Measurements from ENCODE around the gene ERRFI1.

ERRFI1 gene

DNA sequence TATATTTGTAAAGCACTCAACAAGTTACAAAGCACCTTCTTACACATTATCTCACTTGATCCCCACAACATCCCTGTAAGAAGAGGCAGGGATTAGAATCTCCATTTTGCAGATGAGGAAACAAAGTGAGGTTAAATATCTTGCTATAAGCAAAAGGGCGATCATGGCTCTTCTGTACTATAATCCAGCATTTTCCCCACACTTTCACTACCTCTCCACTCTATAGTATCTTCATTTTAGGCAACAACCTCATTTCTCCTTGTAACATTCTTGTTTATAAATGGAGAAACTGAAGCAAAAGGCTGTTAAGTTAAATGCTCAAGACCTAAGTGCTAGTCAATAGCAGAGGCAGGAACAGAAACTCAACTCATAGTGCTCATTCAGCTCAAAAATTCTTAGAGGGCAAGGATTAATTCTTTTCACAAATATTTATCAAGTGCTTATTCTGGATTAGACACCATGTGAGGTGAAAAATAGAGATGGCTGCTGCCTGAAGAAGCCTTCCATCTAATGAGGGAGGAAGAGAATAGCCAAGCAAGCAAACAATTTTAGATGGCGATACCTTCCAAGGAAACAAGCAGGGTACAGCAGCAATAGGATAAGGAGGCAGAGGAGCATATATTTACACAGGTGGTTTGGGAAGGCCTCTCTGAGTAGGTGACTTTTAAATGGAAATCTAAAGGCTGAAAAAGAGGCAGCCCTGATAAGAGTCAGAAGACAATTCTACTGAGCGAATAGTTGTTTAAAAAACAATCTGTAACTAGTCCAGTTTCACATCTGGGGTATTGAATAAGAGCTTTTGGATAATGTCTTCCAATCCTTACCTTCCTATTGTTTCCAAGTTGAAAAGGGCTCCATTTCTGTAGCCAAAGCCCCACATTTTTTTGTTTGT is 3.5 kb downstream of the ERRFI1 start:
- DNase-seq (ENCODE audit: low spot score) = no peak
- H3K27me3 ChIP-seq (ENCODE audit: control insufficient read depth in 3 of 3, insufficient read depth in 3 of 3, low read depth in 1 of 3, low read length in 3 of 3) = peaks cover 0 to 3% (median 0%) of the 10 kb centered on the region in 3 experiments
- no peak overlapping the region for H2AFZ ChIP-seq (ENCODE audit: low read length)
- H4K91ac ChIP-seq (ENCODE audit: low read depth, low read length, poor library complexity) = no peak overlapping the region
- peaks cover 18 to 34% of the 10 kb centered on the region in 2 donors for H3K4me1 ChIP-seq (ENCODE audit: control insufficient read depth in 2 of 2, insufficient read depth in 1 of 2, low read depth in 1 of 2, low read length in 2 of 2)
- H2BK15ac ChIP-seq (ENCODE audit: low read length) = no peak overlapping the region
- no peak overlapping the region for H3K27ac ChIP-seq (replicated peaks; ENCODE audit: low read length)
- H3K9ac ChIP-seq (ENCODE audit: low read depth, low read length, poor library complexity) = no peak overlapping the region
- H3K9me3 ChIP-seq (replicated peaks in 1 of 2; ENCODE audit: control insufficient read depth in 2 of 2, insufficient read depth in 1 of 2, low read depth in 1 of 2, low read length in 2 of 2) = no peaks in the 10 kb centered on the region
- H3K23ac ChIP-seq (ENCODE audit: low read depth, low read length, poor library complexity) = no peak overlapping the region
- no peak overlapping the region for H2AK5ac ChIP-seq (ENCODE audit: low read depth, low read length)
- H3K4ac ChIP-seq (ENCODE audit: low read length) = no peak overlapping the region
- H2BK120ac ChIP-seq (ENCODE audit: low read depth, low read length) = no peak overlapping the region
- H3K79me1 ChIP-seq (ENCODE audit: low read depth, low read length) = no peaks in the 10 kb centered on the region
- no peak overlapping the region for H2BK12ac ChIP-seq (ENCODE audit: low read length)
- no peak overlapping the region for H2BK5ac ChIP-seq (ENCODE audit: low read length)
- H3K18ac ChIP-seq (ENCODE audit: low read length) = no peak overlapping the region
- no peak overlapping the region for H3K14ac ChIP-seq (ENCODE audit: low read length)
- no peak overlapping the region for H3K4me3 ChIP-seq (ENCODE audit: low read length in 2 of 2)
- no CpG with 5 or more reads among the region's 3 CpGs for WGBS, 2 donors (ENCODE audit: extremely low coverage in 2 of 2, insufficient read length in 2 of 2, insufficient replicate concordance in 1 of 2)
- H3K4me2 ChIP-seq (ENCODE audit: insufficient read depth, low read length, poor library complexity, severe bottlenecking) = peak overlapping the region; percentile 19
- H4K8ac ChIP-seq (ENCODE audit: low read depth, low read length) = no peak overlapping the region
- H3K36me3 ChIP-seq (replicated peaks in 1 of 2; ENCODE audit: control insufficient read depth in 2 of 2, insufficient read depth in 2 of 2, low read length in 2 of 2) = no peaks in the 10 kb centered on the region

DNA sequence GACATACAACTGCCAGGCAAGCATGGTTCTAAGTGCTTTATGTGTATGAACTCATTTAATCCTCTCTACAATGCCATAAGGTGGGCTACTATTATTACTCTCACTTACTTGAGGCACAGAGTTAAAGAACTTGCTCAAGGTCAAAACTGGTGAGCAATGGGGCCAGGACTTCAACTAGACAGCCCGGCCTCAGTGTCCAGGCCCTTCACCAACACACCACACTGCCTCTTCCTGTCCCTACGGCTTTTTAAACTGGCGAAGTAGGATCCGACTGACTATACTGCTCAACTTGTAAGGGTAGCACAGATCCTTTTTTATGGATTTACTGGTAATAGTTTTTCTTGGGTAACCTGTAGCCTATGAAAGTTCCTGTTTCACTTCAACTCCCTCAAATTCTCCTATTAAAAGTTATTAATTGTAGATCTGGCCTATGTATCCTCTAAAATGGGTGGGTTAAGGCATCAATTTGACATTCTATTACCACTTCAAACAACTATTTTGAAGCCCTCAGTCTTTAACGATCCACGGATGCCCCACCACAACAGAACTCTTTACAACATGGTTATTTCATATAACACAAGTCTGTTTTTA is 4.3 kb downstream of the ERRFI1 start:
- H3K14ac ChIP-seq (ENCODE audit: low read length) = no peak overlapping the region
- no peak overlapping the region for H3K4ac ChIP-seq (ENCODE audit: low read length)
- no peaks in the 10 kb centered on the region for H3K9me3 ChIP-seq (replicated peaks in 1 of 2; ENCODE audit: control insufficient read depth in 2 of 2, insufficient read depth in 1 of 2, low read depth in 1 of 2, low read length in 2 of 2)
- H3K9ac ChIP-seq (ENCODE audit: low read depth, low read length, poor library complexity) = no peak overlapping the region
- H3K27me3 ChIP-seq (ENCODE audit: control insufficient read depth in 3 of 3, insufficient read depth in 3 of 3, low read depth in 1 of 3, low read length in 3 of 3) = peaks cover 0 to under 1% (median 0%) of the 10 kb centered on the region in 3 experiments
- H3K27ac ChIP-seq (replicated peaks; ENCODE audit: low read length) = no peak overlapping the region
- H2AFZ ChIP-seq (ENCODE audit: low read length) = no peak overlapping the region
- no peak overlapping the region for H3K23ac ChIP-seq (ENCODE audit: low read depth, low read length, poor library complexity)
- no peak overlapping the region for H2BK5ac ChIP-seq (ENCODE audit: low read length)
- no peak overlapping the region for H3K18ac ChIP-seq (ENCODE audit: low read length)
- DNase-seq (ENCODE audit: low spot score) = no peak
- no peak overlapping the region for H4K91ac ChIP-seq (ENCODE audit: low read depth, low read length, poor library complexity)
- no peaks in the 10 kb centered on the region for H3K79me1 ChIP-seq (ENCODE audit: low read depth, low read length)
- no peak overlapping the region for H2BK15ac ChIP-seq (ENCODE audit: low read length)
- no peak overlapping the region for H4K8ac ChIP-seq (ENCODE audit: low read depth, low read length)
- H3K4me1 ChIP-seq (ENCODE audit: control insufficient read depth in 2 of 2, insufficient read depth in 1 of 2, low read depth in 1 of 2, low read length in 2 of 2) = peaks cover 12 to 31% of the 10 kb centered on the region in 2 donors
- no peak overlapping the region for H3K4me2 ChIP-seq (ENCODE audit: insufficient read depth, low read length, poor library complexity, severe bottlenecking)
- no CpG with 5 or more reads among the region's 6 CpGs for WGBS, 2 donors (ENCODE audit: extremely low coverage in 2 of 2, insufficient read length in 2 of 2, insufficient replicate concordance in 1 of 2)
- no peak overlapping the region for H3K4me3 ChIP-seq (ENCODE audit: low read length in 2 of 2)
- H2BK12ac ChIP-seq (ENCODE audit: low read length) = no peak overlapping the region
- no peak overlapping the region for H2BK120ac ChIP-seq (ENCODE audit: low read depth, low read length)
- H3K36me3 ChIP-seq (replicated peaks in 1 of 2; ENCODE audit: control insufficient read depth in 2 of 2, insufficient read depth in 2 of 2, low read length in 2 of 2) = no peaks in the 10 kb centered on the region
- no peak overlapping the region for H2AK5ac ChIP-seq (ENCODE audit: low read depth, low read length)

DNA sequence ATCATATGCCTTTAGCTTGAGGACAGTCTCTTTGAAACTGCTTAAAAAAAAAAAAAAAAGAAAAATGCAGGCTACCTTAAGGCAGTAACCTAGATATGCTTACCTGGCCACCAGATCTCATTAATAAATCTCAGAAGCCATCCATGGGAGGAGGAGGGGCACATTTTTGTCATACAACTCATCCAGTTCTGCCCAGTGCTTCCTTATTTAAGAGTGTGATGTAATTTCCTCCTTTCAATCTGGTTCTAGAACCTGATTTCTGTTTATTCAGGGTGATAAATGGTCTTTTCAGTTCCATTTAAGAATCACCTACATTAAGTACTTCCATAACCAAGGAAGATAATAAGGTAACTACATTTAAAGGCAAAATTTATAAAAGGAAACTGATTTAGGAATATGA is 6.1 kb downstream of the ERRFI1 start:
- H3K4me1 ChIP-seq (ENCODE audit: control insufficient read depth in 2 of 2, insufficient read depth in 1 of 2, low read depth in 1 of 2, low read length in 2 of 2) = peaks cover 19 to 47% of the 10 kb centered on the region in 2 donors
- no peak overlapping the region for H2AFZ ChIP-seq (ENCODE audit: low read length)
- no peak for DNase-seq (ENCODE audit: low spot score)
- no peaks in the 10 kb centered on the region for H3K36me3 ChIP-seq (replicated peaks in 1 of 2; ENCODE audit: control insufficient read depth in 2 of 2, insufficient read depth in 2 of 2, low read length in 2 of 2)
- no peak overlapping the region for H3K4ac ChIP-seq (ENCODE audit: low read length)
- H2BK12ac ChIP-seq (ENCODE audit: low read length) = no peak overlapping the region
- no peaks in the 10 kb centered on the region for H3K79me1 ChIP-seq (ENCODE audit: low read depth, low read length)
- no peak overlapping the region for H2BK120ac ChIP-seq (ENCODE audit: low read depth, low read length)
- H3K4me3 ChIP-seq (ENCODE audit: low read length in 2 of 2) = no peak overlapping the region
- no peak overlapping the region for H4K91ac ChIP-seq (ENCODE audit: low read depth, low read length, poor library complexity)
- H4K8ac ChIP-seq (ENCODE audit: low read depth, low read length) = no peak overlapping the region
- no peak overlapping the region for H3K14ac ChIP-seq (ENCODE audit: low read length)
- no peak overlapping the region for H3K18ac ChIP-seq (ENCODE audit: low read length)
- no peak overlapping the region for H2BK5ac ChIP-seq (ENCODE audit: low read length)
- H3K4me2 ChIP-seq (ENCODE audit: insufficient read depth, low read length, poor library complexity, severe bottlenecking) = no peak overlapping the region
- H3K23ac ChIP-seq (ENCODE audit: low read depth, low read length, poor library complexity) = no peak overlapping the region
- H2BK15ac ChIP-seq (ENCODE audit: low read length) = no peak overlapping the region
- H3K9ac ChIP-seq (ENCODE audit: low read depth, low read length, poor library complexity) = no peak overlapping the region
- no peaks in the 10 kb centered on the region for H3K9me3 ChIP-seq (replicated peaks in 1 of 2; ENCODE audit: control insufficient read depth in 2 of 2, insufficient read depth in 1 of 2, low read depth in 1 of 2, low read length in 2 of 2)
- no peaks in the 10 kb centered on the region for H3K27me3 ChIP-seq (ENCODE audit: control insufficient read depth in 3 of 3, insufficient read depth in 3 of 3, low read depth in 1 of 3, low read length in 3 of 3)
- peak overlapping the region; percentile 33 for H3K27ac ChIP-seq (replicated peaks; ENCODE audit: low read length)
- H2AK5ac ChIP-seq (ENCODE audit: low read depth, low read length) = no peak overlapping the region

DNA sequence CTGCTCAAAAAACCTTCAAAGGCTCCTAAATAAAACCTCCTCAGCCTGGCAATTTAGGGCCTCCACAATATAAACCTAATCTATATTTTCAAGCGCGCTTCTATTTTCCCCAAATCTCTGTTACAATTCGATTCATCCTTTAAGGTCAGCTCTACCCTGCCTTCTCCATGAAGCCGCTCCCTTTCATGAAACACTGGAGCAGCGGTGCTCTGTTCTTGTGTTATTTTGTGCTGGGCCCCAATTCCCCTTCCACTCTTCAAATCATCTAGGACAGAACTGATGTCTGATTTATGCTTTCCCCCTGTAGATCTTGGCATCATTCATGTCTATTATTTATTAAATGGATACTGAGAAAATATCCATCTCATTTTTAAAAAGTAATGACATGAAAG is 6.9 kb downstream of the ERRFI1 start:
- Histone ChIP-seq H3K4me3 (ENCODE audit: low read length in 2 of 2) (no peak overlapping the region), H2BK15ac (ENCODE audit: low read length) (no peak overlapping the region), H3K27ac (replicated peaks; ENCODE audit: low read length) (peak overlapping the region; percentile 92), H4K8ac (ENCODE audit: low read depth, low read length) (no peak overlapping the region), H3K4me2 (ENCODE audit: insufficient read depth, low read length, poor library complexity, severe bottlenecking) (peak overlapping the region; percentile 28), H2BK12ac (ENCODE audit: low read length) (no peak overlapping the region), H2AK5ac (ENCODE audit: low read depth, low read length) (no peak overlapping the region), H4K91ac (ENCODE audit: low read depth, low read length, poor library complexity) (no peak overlapping the region), H3K9me3 (replicated peaks in 1 of 2; ENCODE audit: control insufficient read depth in 2 of 2, insufficient read depth in 1 of 2, low read depth in 1 of 2, low read length in 2 of 2) (no peaks in the 10 kb centered on the region), H2AFZ (ENCODE audit: low read length) (no peak overlapping the region), H3K36me3 (replicated peaks in 1 of 2; ENCODE audit: control insufficient read depth in 2 of 2, insufficient read depth in 2 of 2, low read length in 2 of 2) (peaks cover 3 to 7% of the 10 kb centered on the region in 2 donors), H3K4ac (ENCODE audit: low read length) (no peak overlapping the region), H2BK120ac (ENCODE audit: low read depth, low read length) (no peak overlapping the region), H3K14ac (ENCODE audit: low read length) (no peak overlapping the region), H3K9ac (ENCODE audit: low read depth, low read length, poor library complexity) (no peak overlapping the region), H3K18ac (ENCODE audit: low read length) (no peak overlapping the region), H3K4me1 (ENCODE audit: control insufficient read depth in 2 of 2, insufficient read depth in 1 of 2, low read depth in 1 of 2, low read length in 2 of 2) (peaks cover 18 to 47% of the 10 kb centered on the region in 2 donors), H3K23ac (ENCODE audit: low read depth, low read length, poor library complexity) (no peak overlapping the region), H3K79me1 (ENCODE audit: low read depth, low read length) (no peaks in the 10 kb centered on the region), H3K27me3 (ENCODE audit: control insufficient read depth in 3 of 3, insufficient read depth in 3 of 3, low read depth in 1 of 3, low read length in 3 of 3) (no peaks in the 10 kb centered on the region), H2BK5ac (ENCODE audit: low read length) (no peak overlapping the region)
- WGBS, 2 donors (ENCODE audit: extremely low coverage in 2 of 2, insufficient read length in 2 of 2, insufficient replicate concordance in 1 of 2) = no CpG with 5 or more reads among the region's 5 CpGs
- DNase-seq (ENCODE audit: low spot score) = no peak
